ENCODE measurements around the gene PTPRG.

DNA sequence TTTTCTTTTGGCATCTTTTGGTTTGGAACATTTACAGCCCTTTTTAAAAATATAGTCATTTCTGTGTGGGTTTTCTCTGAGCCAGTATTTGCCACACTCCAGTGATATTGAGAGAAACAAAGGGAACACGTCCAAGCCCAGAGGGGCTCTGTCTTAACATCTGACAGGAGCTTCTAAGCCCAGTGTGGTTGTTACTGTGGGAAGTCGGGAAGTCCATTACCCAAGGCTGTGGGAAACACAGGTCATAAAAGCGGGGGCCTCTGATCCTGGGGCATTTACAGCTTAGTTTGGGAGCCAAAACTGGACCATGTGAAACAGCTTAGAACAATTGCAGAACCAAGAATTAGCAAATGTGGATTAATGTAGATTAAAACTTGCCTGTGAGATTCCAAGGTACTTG is 123.0 kb downstream of the PTPRG start:
- TF ChIP-seq, protein P1, sequence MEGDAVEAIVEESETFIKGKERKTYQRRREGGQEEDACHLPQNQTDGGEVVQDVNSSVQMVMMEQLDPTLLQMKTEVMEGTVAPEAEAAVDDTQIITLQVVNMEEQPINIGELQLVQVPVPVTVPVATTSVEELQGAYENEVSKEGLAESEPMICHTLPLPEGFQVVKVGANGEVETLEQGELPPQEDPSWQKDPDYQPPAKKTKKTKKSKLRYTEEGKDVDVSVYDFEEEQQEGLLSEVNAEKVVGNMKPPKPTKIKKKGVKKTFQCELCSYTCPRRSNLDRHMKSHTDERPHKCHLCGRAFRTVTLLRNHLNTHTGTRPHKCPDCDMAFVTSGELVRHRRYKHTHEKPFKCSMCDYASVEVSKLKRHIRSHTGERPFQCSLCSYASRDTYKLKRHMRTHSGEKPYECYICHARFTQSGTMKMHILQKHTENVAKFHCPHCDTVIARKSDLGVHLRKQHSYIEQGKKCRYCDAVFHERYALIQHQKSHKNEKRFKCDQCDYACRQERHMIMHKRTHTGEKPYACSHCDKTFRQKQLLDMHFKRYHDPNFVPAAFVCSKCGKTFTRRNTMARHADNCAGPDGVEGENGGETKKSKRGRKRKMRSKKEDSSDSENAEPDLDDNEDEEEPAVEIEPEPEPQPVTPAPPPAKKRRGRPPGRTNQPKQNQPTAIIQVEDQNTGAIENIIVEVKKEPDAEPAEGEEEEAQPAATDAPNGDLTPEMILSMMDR (IDR thresholded peaks at IDR 0.05): no peak
- TF ChIP-seq POLR2A (IDR thresholded peaks at IDR 0.05): no peak
